DOHH2 (cell line): ENCODE data around the gene CDKN1C.

Source experiments
- CTCF ChIP-seq: fragments of 200-600 bp; sonication (generic); IDR thresholded peaks from one replicate; pipeline ENCODE4 v1.5.1; 2014; ENCODE audit warnings: antibody characterized with exemption, mild to moderate bottlenecking, low read depth, low read length; ENCODE audit not compliant: poor library complexity, severe bottlenecking
- EZH2phosphoT487 ChIP-seq: fragments of 200-600 bp; sonication (generic); IDR thresholded peaks from 2 replicates; pipeline ENCODE4 v1.6.1; 2017; ENCODE audit warnings: borderline replicate concordance, mild to moderate bottlenecking, antibody characterized with exemption, low read length, moderate library complexity, mixed read lengths

GRCh38 chr11:2843551-2843950 lies 42.0 kb downstream of the CDKN1C start:
- TF ChIP-seq CTCF = no peak
- no peak for TF ChIP-seq EZH2phosphoT487
